Suprapubic skin (tissue), 4 donors: ENCODE data around the gene FOXN3.

Experiments
- EP300 ChIP-seq: sonication (generic); formaldehyde crosslinking; IDR thresholded peaks from one replicate; pipeline ENCODE4 v1.6.1; 2017; ENCODE audit warnings: antibody characterized with exemption
- POLR2AphosphoS5 ChIP-seq, 3 donors: sonication (generic); formaldehyde crosslinking; IDR thresholded peaks; one replicate each; pipeline ENCODE4 v1.6.1; 2017; ENCODE audit warnings: antibody characterized with exemption in 3 of 3
- TF ChIP-seq, protein P1 (sequence below), 2 donors: fragments of 200-600 bp in 1 of 2; fragments of 450-650 bp in 1 of 2; sonication (generic) in 1 of 2; IDR thresholded peaks; one replicate each; pipeline ENCODE4 v1.5.1; 2016 to 2019; ENCODE audit warnings: antibody characterized with exemption in 2 of 2, mild to moderate bottlenecking in 1 of 2, moderate library complexity in 1 of 2

DNA sequence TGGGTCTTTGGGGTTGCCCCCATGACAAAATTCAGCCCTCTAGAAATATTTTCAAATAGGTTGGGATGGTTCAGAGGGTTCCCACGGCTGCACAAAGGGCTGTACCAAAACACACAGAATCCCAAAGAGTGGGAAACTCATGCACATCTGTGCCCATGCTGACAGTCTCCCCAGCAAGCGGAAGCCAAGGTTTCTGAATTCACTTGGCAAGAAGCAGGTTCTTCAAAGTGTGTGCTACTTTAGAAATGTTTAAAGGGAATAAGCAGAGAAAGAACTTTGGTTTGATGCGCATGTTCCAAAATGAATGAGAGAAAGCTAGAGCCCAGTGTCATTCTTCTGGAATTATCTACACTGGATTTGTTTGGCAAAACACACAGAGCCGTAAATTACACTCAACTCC is 46.7 kb downstream of the FOXN3 start:
- TF ChIP-seq, protein P1, sequence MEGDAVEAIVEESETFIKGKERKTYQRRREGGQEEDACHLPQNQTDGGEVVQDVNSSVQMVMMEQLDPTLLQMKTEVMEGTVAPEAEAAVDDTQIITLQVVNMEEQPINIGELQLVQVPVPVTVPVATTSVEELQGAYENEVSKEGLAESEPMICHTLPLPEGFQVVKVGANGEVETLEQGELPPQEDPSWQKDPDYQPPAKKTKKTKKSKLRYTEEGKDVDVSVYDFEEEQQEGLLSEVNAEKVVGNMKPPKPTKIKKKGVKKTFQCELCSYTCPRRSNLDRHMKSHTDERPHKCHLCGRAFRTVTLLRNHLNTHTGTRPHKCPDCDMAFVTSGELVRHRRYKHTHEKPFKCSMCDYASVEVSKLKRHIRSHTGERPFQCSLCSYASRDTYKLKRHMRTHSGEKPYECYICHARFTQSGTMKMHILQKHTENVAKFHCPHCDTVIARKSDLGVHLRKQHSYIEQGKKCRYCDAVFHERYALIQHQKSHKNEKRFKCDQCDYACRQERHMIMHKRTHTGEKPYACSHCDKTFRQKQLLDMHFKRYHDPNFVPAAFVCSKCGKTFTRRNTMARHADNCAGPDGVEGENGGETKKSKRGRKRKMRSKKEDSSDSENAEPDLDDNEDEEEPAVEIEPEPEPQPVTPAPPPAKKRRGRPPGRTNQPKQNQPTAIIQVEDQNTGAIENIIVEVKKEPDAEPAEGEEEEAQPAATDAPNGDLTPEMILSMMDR (IDR thresholded peaks at IDR 0.05) = no peak
- TF ChIP-seq POLR2AphosphoS5 (IDR thresholded peaks at IDR 0.05) = no peak
- no peak for TF ChIP-seq EP300
